Right atrium auricular region (tissue), 2 donors: Measurements from ENCODE around the gene TMEM117. TPM values are rescaled to one million over a fixed set of nuclear protein-coding genes. Genes with fewer than 3 reads are reported as not detected.
"Not testable (repeated sequence)": the region's sequence is repeated elsewhere in the genome, so short reads cannot be mapped to it uniquely, and the experiment has no call there.

Experiments used
- DNase-seq: peaks from one replicate; pipeline ENCODE4 v3.0.0-alpha.2; 2019; ENCODE audit warnings: low spot score
- H3K27ac ChIP-seq, 2 donors: fragments of 200-600 bp; sonication (generic); 1 replicate in 1 of 2; 2 replicates in 1 of 2; pipeline ENCODE4 v1.5.1; 2016 to 2019
- H3K27me3 ChIP-seq, 2 donors: fragments of 200-600 bp; sonication (generic); one replicate each; pipeline versions ENCODE4 v1.5.1 to v1.6.0; 2017 to 2019
- H3K36me3 ChIP-seq: fragments of 200-600 bp; sonication (generic); one replicate; pipeline ENCODE4 v1.5.1; 2016
- H3K4me1 ChIP-seq, 2 donors: fragments of 200-600 bp; sonication (generic); one replicate each; pipeline versions ENCODE4 v1.5.1 to v1.6.0; 2017 to 2019
- H3K4me3 ChIP-seq, 2 donors: fragments of 200-600 bp; sonication (generic); 1 replicate in 1 of 2; 2 replicates in 1 of 2; pipeline ENCODE4 v1.5.1; 2017 to 2019; ENCODE audit warnings: mild to moderate bottlenecking in 1 of 2, moderate library complexity in 1 of 2
- H3K9me3 ChIP-seq, 2 donors: fragments of 200-600 bp; sonication (generic); one replicate each; pipeline ENCODE4 v1.5.1; 2019
- total RNA-seq, 2 donors: library from RNA; depleted of rRNA; stranded (reverse); fragments of >200 nt; gene quantifications; one replicate each; pipeline ENCODE4 v1.1.0, GENCODE V29; 2016
- TF ChIP-seq, protein P1 (sequence below), 2 donors: fragments of 200-600 bp; sonication (generic); IDR thresholded peaks; one replicate each; pipeline ENCODE4 v1.5.1; 2019; ENCODE audit warnings: antibody characterized with exemption in 2 of 2

TMEM117 gene
- total RNA-seq, 2 donors from 2014 or later, result 10.8 to 24.1 TPM

DNA sequence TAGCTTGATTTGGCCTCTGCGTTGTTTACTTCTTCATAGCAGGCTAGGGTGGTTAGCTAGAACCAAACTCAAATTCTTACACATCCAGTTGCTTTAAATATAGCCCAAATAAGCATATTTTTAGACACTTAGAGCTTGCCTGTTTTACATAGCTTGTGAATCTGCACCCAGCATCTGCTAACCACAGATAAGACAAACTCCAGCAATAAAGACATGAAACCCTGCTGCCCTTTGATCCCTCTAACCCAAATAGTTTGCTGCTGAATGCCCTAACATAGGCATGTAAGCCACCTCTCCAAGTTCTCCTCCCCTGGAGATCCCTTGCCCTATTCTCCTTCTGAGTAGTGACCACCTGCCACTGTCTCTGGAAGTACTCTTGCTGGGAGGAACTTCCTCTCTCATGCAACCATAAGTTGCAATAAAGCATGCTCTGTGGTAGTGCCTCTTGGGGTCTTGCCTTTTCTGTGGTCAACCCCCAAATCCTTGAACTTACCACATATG, 185.6 kb downstream of the TMEM117 start:
- Histone ChIP-seq H3K27ac (no peak overlapping the region), H3K9me3 (no peaks in the 10 kb centered on the region), H3K4me3 (no peak overlapping the region), H3K27me3 (no peaks in the 10 kb centered on the region), H3K36me3 (no peaks in the 10 kb centered on the region), H3K4me1 (no peaks in the 10 kb centered on the region)
- TF ChIP-seq, protein P1, sequence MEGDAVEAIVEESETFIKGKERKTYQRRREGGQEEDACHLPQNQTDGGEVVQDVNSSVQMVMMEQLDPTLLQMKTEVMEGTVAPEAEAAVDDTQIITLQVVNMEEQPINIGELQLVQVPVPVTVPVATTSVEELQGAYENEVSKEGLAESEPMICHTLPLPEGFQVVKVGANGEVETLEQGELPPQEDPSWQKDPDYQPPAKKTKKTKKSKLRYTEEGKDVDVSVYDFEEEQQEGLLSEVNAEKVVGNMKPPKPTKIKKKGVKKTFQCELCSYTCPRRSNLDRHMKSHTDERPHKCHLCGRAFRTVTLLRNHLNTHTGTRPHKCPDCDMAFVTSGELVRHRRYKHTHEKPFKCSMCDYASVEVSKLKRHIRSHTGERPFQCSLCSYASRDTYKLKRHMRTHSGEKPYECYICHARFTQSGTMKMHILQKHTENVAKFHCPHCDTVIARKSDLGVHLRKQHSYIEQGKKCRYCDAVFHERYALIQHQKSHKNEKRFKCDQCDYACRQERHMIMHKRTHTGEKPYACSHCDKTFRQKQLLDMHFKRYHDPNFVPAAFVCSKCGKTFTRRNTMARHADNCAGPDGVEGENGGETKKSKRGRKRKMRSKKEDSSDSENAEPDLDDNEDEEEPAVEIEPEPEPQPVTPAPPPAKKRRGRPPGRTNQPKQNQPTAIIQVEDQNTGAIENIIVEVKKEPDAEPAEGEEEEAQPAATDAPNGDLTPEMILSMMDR (IDR thresholded peaks at IDR 0.05), result no peak
- DNase-seq, result no peak

DNA sequence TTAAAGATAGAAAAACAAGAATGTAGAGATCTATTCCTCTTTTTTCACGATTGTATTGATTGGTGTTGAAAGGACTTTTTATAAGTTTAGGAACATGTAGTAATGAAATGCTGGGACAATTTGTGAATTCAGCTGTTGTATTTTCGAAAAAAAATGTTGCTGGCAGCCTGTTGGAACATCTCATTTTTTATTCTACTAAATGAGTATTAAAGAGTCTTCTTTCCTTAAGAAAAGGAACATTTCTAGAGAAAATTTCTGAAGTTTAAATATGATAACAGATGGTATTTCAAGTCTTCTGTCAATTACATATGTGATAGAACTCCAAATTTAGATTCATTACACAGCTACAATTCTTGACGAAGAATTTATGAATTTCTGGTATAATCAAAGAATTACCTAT, 189.6 kb downstream of the TMEM117 start:
- no peak overlapping the region for H3K27ac ChIP-seq
- no peak overlapping the region for H3K4me3 ChIP-seq
- no peak for DNase-seq
- H3K9me3 ChIP-seq, result no peaks in the 10 kb centered on the region
- H3K36me3 ChIP-seq, result no peaks in the 10 kb centered on the region
- no peaks in the 10 kb centered on the region for H3K4me1 ChIP-seq
- TF ChIP-seq, protein P1 (IDR thresholded peaks at IDR 0.05), result no peak
- no peaks in the 10 kb centered on the region for H3K27me3 ChIP-seq

DNA sequence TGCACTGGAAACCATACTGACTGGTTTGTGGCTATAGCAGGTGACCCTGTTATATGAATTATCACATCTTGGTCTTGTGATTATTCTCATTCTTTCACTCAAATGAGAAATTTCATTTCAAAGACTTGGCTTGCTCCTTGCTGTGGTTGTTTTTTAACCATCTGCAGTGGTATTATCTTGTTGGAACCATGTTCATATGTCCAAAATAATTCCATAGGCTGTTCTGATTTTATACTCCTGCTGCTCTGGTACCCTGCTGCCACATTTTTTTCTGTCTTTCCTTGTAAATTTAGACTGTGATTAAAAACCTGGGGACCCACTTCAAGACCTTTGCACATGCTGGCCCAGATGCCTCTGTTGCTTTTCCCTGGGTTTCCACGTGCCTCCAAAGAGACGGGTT, 190.2 kb downstream of the TMEM117 start:
- H3K27ac ChIP-seq, result no peak overlapping the region
- TF ChIP-seq, protein P1 (IDR thresholded peaks at IDR 0.05), result no peak
- H3K4me3 ChIP-seq, result no peak overlapping the region
- peaks cover 0 to under 1% of the 10 kb centered on the region in 2 donors for H3K9me3 ChIP-seq
- DNase-seq, result no peak
- no peaks in the 10 kb centered on the region for H3K4me1 ChIP-seq
- H3K27me3 ChIP-seq, result no peaks in the 10 kb centered on the region
- H3K36me3 ChIP-seq, result no peaks in the 10 kb centered on the region

DNA sequence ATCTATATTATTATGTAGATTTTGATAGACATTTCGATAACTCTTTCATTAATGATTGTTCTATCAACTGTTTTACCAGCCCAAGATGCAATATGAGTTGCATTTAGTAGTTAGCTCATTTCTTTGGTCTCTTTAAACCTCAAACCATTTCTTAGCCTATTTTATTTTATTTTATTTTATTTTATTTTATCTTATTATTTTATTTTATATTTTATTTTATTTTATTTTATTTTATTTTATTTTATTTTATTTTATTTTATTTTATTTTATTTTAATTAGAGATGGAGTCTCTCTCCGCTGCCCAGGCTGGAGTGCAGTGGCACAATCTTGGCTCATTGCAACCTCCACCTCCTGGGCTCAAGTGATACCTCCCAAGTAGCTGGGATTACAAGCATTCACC, 191.0 kb downstream of the TMEM117 start:
- not testable (repeated sequence) for H3K27ac ChIP-seq, H3K9me3 ChIP-seq, H3K4me3 ChIP-seq, DNase-seq, H3K27me3 ChIP-seq, H3K36me3 ChIP-seq, H3K4me1 ChIP-seq

DNA sequence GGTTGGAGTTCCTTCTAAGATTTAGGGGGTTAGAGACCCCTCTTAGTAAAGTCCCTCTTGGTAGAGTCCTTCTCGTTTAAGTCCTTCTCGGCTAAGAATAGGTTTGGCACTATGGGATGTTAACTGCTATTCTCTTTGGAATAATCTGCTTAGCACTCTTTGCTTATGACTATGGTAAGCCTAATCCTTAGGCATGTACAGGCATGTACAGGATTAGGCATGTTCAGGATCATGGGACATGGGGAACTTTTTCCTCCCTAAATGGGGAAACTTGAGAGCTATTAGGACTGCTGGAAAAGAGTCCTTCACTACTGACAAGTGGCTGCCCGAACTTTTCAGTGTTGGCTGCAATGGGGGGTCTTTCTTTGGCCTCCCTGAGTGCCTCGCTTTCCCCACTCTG, 193.3 kb downstream of the TMEM117 start:
- Histone ChIP-seq H3K4me1 (no peaks in the 10 kb centered on the region), H3K36me3 (no peaks in the 10 kb centered on the region), H3K9me3 (peaks cover 0 to 8% of the 10 kb centered on the region in 2 donors), H3K27ac (no peak overlapping the region), H3K4me3 (no peak overlapping the region), H3K27me3 (no peaks in the 10 kb centered on the region)
- TF ChIP-seq, protein P1 (IDR thresholded peaks at IDR 0.05), result no peak
- DNase-seq, result no peak

DNA sequence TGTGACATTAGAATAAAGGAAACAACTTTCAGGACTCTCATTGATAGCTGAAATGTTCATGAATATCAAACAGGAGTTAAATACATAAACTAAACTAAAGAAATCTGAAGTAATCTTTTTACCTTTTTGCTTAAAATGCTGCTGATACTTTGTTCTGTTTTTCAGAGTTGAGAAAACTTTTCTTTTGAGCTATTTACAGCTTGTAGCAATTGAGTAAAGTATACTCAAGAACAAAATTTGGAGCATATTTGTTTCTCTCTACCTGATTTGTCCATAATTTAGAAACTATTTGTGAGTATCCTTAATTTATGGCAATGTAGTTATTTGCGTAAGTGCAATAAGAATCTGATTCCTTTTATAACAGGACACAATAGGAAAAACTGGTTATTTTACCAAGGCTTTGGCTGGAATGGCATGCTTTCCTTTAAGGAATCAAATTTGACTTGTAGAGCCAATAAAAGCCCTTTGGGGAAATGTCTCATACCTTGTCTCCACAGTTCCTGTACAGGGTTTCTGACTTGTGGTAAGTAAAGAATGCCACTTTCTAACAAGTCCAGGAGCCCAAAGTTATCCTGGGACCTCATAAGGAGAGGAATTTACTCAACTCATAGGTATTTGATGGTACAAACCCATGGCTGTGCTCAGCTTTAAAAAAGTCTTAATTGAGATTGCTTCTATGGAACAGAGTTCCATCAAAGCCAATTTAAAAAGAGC, 195.7 kb downstream of the TMEM117 start:
- H3K27me3 ChIP-seq, result no peaks in the 10 kb centered on the region
- no peak overlapping the region for H3K4me3 ChIP-seq
- H3K36me3 ChIP-seq, result no peaks in the 10 kb centered on the region
- TF ChIP-seq, protein P1 (IDR thresholded peaks at IDR 0.05), result no peak
- no peaks in the 10 kb centered on the region for H3K4me1 ChIP-seq
- DNase-seq, result no peak
- H3K9me3 ChIP-seq, result peaks cover 0 to 8% of the 10 kb centered on the region in 2 donors
- no peak overlapping the region for H3K27ac ChIP-seq
